ENCODE data around the gene MUC2.

DNA sequence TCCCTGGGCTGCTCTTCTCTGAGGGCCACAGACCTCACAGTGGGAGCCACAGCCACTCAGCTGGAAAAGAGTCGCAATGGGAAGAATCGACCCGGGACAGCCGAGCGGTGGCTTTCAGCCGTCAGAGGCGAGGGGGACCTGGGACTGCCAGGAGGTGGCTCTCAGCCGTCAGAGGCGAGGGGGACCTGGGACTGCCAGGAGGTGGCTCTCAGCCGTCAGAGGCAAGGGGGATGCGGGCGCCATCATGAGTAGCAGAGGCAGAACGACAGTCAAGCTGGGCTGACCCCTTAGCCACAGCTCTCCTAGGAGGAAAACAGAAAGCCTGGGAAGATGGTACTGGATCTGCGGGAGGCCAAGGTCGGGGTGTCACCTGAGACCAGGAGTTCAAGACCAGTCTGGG, 14.9 kb upstream of the MUC2 start:
- TF ChIP-seq, protein P1, sequence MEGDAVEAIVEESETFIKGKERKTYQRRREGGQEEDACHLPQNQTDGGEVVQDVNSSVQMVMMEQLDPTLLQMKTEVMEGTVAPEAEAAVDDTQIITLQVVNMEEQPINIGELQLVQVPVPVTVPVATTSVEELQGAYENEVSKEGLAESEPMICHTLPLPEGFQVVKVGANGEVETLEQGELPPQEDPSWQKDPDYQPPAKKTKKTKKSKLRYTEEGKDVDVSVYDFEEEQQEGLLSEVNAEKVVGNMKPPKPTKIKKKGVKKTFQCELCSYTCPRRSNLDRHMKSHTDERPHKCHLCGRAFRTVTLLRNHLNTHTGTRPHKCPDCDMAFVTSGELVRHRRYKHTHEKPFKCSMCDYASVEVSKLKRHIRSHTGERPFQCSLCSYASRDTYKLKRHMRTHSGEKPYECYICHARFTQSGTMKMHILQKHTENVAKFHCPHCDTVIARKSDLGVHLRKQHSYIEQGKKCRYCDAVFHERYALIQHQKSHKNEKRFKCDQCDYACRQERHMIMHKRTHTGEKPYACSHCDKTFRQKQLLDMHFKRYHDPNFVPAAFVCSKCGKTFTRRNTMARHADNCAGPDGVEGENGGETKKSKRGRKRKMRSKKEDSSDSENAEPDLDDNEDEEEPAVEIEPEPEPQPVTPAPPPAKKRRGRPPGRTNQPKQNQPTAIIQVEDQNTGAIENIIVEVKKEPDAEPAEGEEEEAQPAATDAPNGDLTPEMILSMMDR (IDR thresholded peaks at IDR 0.05): no peak
- TF ChIP-seq POLR2AphosphoS5 (IDR thresholded peaks at IDR 0.05) (no peak), POLR2A (IDR thresholded peaks at IDR 0.05) (no peak), EP300 (IDR thresholded peaks at IDR 0.05) (no peak)

Measured in stomach (tissue), 4 donors.